Measurements from ENCODE around the gene CX3CL1. TPM values are rescaled to one million over a fixed set of nuclear protein-coding genes. Genes with fewer than 3 reads are reported as not detected.
"Not testable (repeated sequence)": the region's sequence is repeated elsewhere in the genome, so short reads cannot be mapped to it uniquely, and the experiment has no call there.

Gene CX3CL1
- total RNA-seq: not detected

DNA sequence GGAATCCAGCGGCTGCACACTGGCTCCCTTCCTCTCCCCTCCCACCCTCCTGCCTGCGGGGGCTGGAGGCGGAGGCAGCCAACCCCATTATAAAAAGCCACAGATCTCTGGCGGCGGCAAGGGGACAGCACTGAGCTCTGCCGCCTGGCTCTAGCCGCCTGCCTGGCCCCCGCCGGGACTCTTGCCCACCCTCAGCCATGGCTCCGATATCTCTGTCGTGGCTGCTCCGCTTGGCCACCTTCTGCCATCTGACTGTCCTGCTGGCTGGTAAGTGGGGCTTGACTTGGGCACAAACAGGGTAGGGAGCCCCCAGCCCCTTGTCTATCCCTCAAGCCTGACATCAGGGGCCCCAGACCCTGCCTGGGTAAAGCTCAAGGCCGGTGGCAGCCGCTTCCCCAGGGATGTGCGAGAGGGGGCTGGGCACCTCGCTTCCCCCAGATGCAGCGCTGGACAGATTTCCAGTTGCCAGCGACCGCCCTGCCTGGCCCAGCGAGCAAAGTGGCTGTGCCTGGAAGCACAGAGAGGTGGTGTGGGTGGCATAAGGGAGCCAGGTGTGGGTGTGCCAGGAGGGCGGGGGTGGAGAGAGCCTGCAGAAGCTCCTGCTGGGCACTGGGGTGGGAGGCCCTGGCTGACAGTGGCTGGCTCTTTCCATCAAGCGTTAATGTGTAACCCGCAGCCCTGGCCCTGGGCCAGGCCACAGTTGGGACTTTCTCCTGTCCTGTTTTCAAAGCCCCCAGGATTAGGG, at the start of gene CX3CL1:
Gene CX3CL1, plus strand, starts transcription at position 119 of the 745 bp plus-strand sequence. Its CDS starts 79 bp downstream, at position 198.
- DNase-seq: no peak
- no peaks in the 10 kb centered on the region for H3K36me3 Mint-ChIP-seq (ENCODE audit: low read depth)
- CTCF ChIA-PET: no interaction called here
- H3K27me3 Mint-ChIP-seq (ENCODE audit: low read depth): peaks cover 8% of the 10 kb centered on the region
- H3K9me3 Mint-ChIP-seq (ENCODE audit: insufficient read depth): no peaks in the 10 kb centered on the region
- POLR2A ChIA-PET: no interaction called here
- H3K4me1 Mint-ChIP-seq (ENCODE audit: low read depth): peaks cover 5% of the 10 kb centered on the region
- H3K4me3 Mint-ChIP-seq: no peak within 1 kb of the TSS
- no peak for ATAC-seq
- no peak within 1 kb of the TSS for H3K27ac Mint-ChIP-seq

GRCh38 chr16:57324749-57325148, 47.5 kb upstream of the CX3CL1 start:
- H3K9me3 Mint-ChIP-seq (ENCODE audit: insufficient read depth): no peaks in the 10 kb centered on the region

GRCh38 chr16:57325458-57325857, 46.8 kb upstream of the CX3CL1 start:
- Mint-ChIP-seq H3K4me3 (no peak overlapping the region), H3K27ac (no peak overlapping the region), H3K27me3 (ENCODE audit: low read depth) (peaks cover 7% of the 10 kb centered on the region), H3K9me3 (ENCODE audit: insufficient read depth) (no peaks in the 10 kb centered on the region), H3K36me3 (ENCODE audit: low read depth) (no peaks in the 10 kb centered on the region), H3K4me1 (ENCODE audit: low read depth) (no peaks in the 10 kb centered on the region)
- no peak for ATAC-seq
- DNase-seq: no peak
- ChIA-PET CTCF (no interaction called here), POLR2A (no interaction called here)

More at GRCh38 chr16:57324749-57325148, 47.5 kb upstream of the CX3CL1 start:
- CTCF ChIA-PET: no interaction called here
- H3K36me3 Mint-ChIP-seq (ENCODE audit: low read depth): no peaks in the 10 kb centered on the region
- no peak overlapping the region for H3K27ac Mint-ChIP-seq
- peaks cover 5% of the 10 kb centered on the region for H3K27me3 Mint-ChIP-seq (ENCODE audit: low read depth)
- ATAC-seq (no peak), DNase-seq (no peak)
- H3K4me3 Mint-ChIP-seq: no peak overlapping the region
- no peaks in the 10 kb centered on the region for H3K4me1 Mint-ChIP-seq (ENCODE audit: low read depth)
- POLR2A ChIA-PET: no interaction called here

GRCh38 chr16:57329718-57330327, 42.5 kb upstream of the CX3CL1 start:
- ATAC-seq: no peak

DNA sequence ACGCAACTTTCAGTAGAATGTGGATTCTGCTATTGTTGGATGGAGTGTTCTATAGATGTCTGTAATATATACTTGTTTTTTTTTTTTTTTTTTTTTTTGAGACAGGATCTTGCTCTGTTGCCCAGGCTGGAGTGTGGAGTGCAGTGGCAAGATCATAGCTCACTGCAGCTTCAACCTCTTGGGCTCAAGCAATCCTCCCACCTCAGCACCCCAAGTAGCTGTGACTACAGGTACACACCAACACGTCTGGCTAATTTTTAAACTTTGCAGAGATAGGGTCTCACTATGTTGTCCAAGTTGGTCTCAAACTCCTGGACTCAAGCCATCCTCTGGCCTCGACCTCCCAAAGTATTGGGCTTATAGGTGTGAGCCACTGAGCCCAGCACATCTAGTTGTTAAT, 40.9 kb upstream of the CX3CL1 start:
- POLR2A ChIA-PET: no interaction called here
- no peak for DNase-seq

More at GRCh38 chr16:57329718-57330327, 42.5 kb upstream of the CX3CL1 start:
- Mint-ChIP-seq H3K27ac (no peak overlapping the region), H3K9me3 (ENCODE audit: insufficient read depth) (peaks cover 3% of the 10 kb centered on the region), H3K4me3 (no peak overlapping the region), H3K4me1 (ENCODE audit: low read depth) (no peaks in the 10 kb centered on the region), H3K27me3 (ENCODE audit: low read depth) (peaks cover 9% of the 10 kb centered on the region), H3K36me3 (ENCODE audit: low read depth) (no peaks in the 10 kb centered on the region)
- no peak for DNase-seq
- CTCF ChIA-PET: interaction anchor here (2.2 kb wide), 1 partner anchor 87 kb away, joined by 7 read pairs; no protein-coding TSS in a partner anchor
- POLR2A ChIA-PET: no interaction called here

DNA sequence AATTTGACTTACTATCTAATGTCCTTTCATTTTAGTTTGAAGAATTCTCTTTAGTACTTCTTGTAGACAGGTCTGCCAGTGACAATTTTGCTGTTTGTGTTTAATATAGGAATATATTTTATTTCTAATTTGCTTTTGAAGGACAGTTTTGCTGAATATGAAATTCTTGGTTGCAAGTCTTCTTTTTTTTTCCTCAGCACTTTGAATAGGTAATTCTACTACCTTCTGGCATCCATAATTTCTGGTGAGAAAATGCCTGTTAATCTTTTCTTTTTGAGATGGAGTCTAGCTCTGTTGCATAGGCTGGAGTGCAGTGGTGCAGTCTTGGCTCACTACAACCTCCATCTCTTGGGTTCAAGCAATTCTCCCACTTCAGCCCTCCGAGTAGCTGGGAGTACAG, 38.9 kb upstream of the CX3CL1 start:
- no peaks in the 10 kb centered on the region for H3K36me3 Mint-ChIP-seq (ENCODE audit: low read depth)
- ChIA-PET CTCF (no interaction called here), POLR2A (no interaction called here)
- H3K4me3 Mint-ChIP-seq: no peak overlapping the region
- H3K27me3 Mint-ChIP-seq (ENCODE audit: low read depth): peaks cover 13% of the 10 kb centered on the region
- no peak overlapping the region for H3K27ac Mint-ChIP-seq
- H3K4me1 Mint-ChIP-seq (ENCODE audit: low read depth): no peaks in the 10 kb centered on the region
- peaks cover 6% of the 10 kb centered on the region for H3K9me3 Mint-ChIP-seq (ENCODE audit: insufficient read depth)
- ATAC-seq (no peak), DNase-seq (no peak)

More for the DNA sequence above, 40.9 kb upstream of the CX3CL1 start:
- H3K27me3 Mint-ChIP-seq (ENCODE audit: low read depth): peaks cover 11% of the 10 kb centered on the region
- ATAC-seq: no peak
- CTCF ChIA-PET: interaction anchor here (2.2 kb wide), 1 partner anchor 85 kb away, joined by 7 read pairs; no protein-coding TSS in a partner anchor
- H3K4me3 Mint-ChIP-seq: no peak overlapping the region
- H3K4me1 Mint-ChIP-seq (ENCODE audit: low read depth): no peaks in the 10 kb centered on the region
- no peak overlapping the region for H3K27ac Mint-ChIP-seq
- H3K9me3 Mint-ChIP-seq (ENCODE audit: insufficient read depth): peaks cover 6% of the 10 kb centered on the region
- no peaks in the 10 kb centered on the region for H3K36me3 Mint-ChIP-seq (ENCODE audit: low read depth)

GRCh38 chr16:57335366-57335765, 36.9 kb upstream of the CX3CL1 start:
- ChIA-PET CTCF (no interaction called here), POLR2A (no interaction called here)
- H3K27me3 Mint-ChIP-seq (ENCODE audit: low read depth): peaks cover 10% of the 10 kb centered on the region
- H3K36me3 Mint-ChIP-seq (ENCODE audit: low read depth): no peaks in the 10 kb centered on the region
- ATAC-seq (no peak), DNase-seq (no peak)
- peaks cover 6% of the 10 kb centered on the region for H3K9me3 Mint-ChIP-seq (ENCODE audit: insufficient read depth)
- no peaks in the 10 kb centered on the region for H3K4me1 Mint-ChIP-seq (ENCODE audit: low read depth)
- no peak overlapping the region for H3K27ac Mint-ChIP-seq
- H3K4me3 Mint-ChIP-seq: no peak overlapping the region

GRCh38 chr16:57341062-57341440, 31.2 kb upstream of the CX3CL1 start:
- no peak for ATAC-seq
- no peaks in the 10 kb centered on the region for H3K9me3 Mint-ChIP-seq (ENCODE audit: insufficient read depth)
- H3K4me3 Mint-ChIP-seq: no peak overlapping the region
- no peak for DNase-seq
- POLR2A ChIA-PET: interaction anchor here (0.6 kb wide), 1 partner anchor 82 kb away, joined by 3 read pairs; no protein-coding TSS in a partner anchor
- H3K4me1 Mint-ChIP-seq (ENCODE audit: low read depth): peaks cover 7% of the 10 kb centered on the region
- no peaks in the 10 kb centered on the region for H3K36me3 Mint-ChIP-seq (ENCODE audit: low read depth)
- CTCF ChIA-PET: no interaction called here
- H3K27me3 Mint-ChIP-seq (ENCODE audit: low read depth): peaks cover 16% of the 10 kb centered on the region
- no peak overlapping the region for H3K27ac Mint-ChIP-seq

DNA sequence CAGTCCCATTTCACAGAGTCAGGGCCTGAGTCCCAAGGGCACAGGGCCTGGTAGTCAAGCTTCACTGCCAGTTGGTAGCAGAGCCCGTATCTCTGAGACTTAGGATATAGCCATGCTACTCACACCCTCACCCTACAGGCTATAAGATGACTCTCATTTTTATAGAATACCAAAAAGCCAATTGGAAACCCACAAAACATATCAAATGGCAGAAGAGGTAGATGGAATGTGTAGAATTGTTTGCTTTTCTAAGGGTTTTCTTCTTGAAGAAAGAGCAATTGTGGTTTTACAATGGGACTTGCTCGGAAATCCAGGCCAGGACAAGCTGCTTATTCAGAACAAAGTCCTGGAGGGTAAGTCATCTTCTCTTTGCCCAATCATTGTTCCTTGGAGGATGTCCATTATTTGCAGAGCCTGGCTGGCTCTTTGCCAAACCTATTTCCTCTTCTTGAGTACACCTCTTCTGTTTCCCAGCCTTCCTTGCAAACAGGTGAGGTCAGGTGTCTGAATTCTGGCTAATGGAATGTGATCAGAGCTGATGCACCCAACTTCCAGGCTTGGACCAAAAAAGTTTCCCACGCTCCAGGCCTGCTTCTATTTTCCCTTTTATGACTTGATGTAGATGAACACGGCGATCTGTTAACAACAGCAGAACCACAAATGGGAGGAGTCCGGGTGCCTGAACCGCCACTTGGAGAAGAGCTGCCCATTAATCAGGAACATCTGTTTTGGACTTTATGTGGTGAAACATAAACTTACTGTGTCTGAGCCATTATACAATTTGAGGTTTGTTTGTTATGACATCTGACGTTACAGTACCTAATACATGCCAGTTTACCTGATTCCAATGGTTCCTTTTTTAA, 30.6 kb upstream of the CX3CL1 start:
- no peaks in the 10 kb centered on the region for H3K9me3 Mint-ChIP-seq (ENCODE audit: insufficient read depth)
- no peak overlapping the region for H3K27ac Mint-ChIP-seq
- H3K4me3 Mint-ChIP-seq: no peak overlapping the region
- H3K4me1 Mint-ChIP-seq (ENCODE audit: low read depth): peaks cover 7% of the 10 kb centered on the region
- POLR2A ChIA-PET: interaction anchor here (0.6 kb wide), 1 partner anchor 81 kb away, joined by 3 read pairs; no protein-coding TSS in a partner anchor
- no peak for ATAC-seq
- CTCF ChIA-PET: interaction anchor here (1.7 kb wide), 1 partner anchor 41 kb away, joined by 4 read pairs; no protein-coding TSS in a partner anchor
- peaks cover 18% of the 10 kb centered on the region for H3K27me3 Mint-ChIP-seq (ENCODE audit: low read depth)
- DNase-seq: no peak
- no peaks in the 10 kb centered on the region for H3K36me3 Mint-ChIP-seq (ENCODE audit: low read depth)

GRCh38 chr16:57342606-57343005, 29.7 kb upstream of the CX3CL1 start:
- DNase-seq; H3K4me1 Mint-ChIP-seq (ENCODE audit: low read depth); POLR2A ChIA-PET; H3K4me3 Mint-ChIP-seq; H3K27ac Mint-ChIP-seq; H3K9me3 Mint-ChIP-seq (ENCODE audit: insufficient read depth); H3K36me3 Mint-ChIP-seq (ENCODE audit: low read depth); ATAC-seq: not testable (repeated sequence)
- peaks cover 24% of the 10 kb centered on the region for H3K27me3 Mint-ChIP-seq (ENCODE audit: low read depth)
- CTCF ChIA-PET: interaction anchor here (1.7 kb wide), 1 partner anchor 42 kb away, joined by 4 read pairs; no protein-coding TSS in a partner anchor

DNA sequence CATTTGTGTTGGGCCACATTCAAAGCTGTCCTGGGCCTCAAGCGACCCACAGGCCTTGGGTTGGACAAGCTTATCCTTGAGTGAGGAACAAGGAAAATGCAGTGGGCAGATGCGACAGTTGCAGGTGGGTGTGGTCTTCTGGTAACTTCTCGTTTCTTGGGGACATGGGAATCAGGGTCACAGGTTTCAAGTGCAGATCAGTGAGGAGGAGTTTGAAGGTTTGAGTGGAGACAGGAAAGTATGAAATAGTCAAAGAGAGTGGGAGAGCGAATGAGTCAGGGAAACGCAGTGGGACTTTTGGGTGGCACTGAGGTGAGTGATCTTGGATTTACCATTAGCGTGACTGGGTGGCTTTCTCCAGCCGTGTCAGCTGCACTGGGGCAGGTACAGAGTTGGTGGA, 29.1 kb upstream of the CX3CL1 start:
- DNase-seq: no peak
- POLR2A ChIA-PET: no interaction called here
- Mint-ChIP-seq H3K27me3 (ENCODE audit: low read depth) (peaks cover 29% of the 10 kb centered on the region), H3K27ac (no peak overlapping the region), H3K4me3 (no peak overlapping the region), H3K9me3 (ENCODE audit: insufficient read depth) (no peaks in the 10 kb centered on the region), H3K36me3 (ENCODE audit: low read depth) (peaks cover 1% of the 10 kb centered on the region), H3K4me1 (ENCODE audit: low read depth) (peaks cover 7% of the 10 kb centered on the region)
- CTCF ChIA-PET: interaction anchor here (1.7 kb wide), 1 partner anchor 42 kb away, joined by 4 read pairs; no protein-coding TSS in a partner anchor
- ATAC-seq: no peak

Measured in activated CD8-positive, alpha-beta T cell treated with anti-CD3 and anti-CD28 coated beads, Interleukin-2, amount 10 ng/mL, durations not matched to agents 7 days and 5 days (primary cell).